HEK293T (cell line): Measurements from ENCODE around the gene AEBP2.

ENCODE experiments used
- CTCF ChIA-PET: fragments of 350-600 bp; formaldehyde crosslinking; extraction: SDS; loops from one replicate; lab custom pipeline; 2021; ENCODE audit warnings: antibody characterized with exemption, inconsistent platforms; lab: Yijun Ruan, JAX
- POLR2A ChIA-PET: fragments of 350-600 bp; formaldehyde crosslinking; extraction: SDS; loops from one replicate; lab custom pipeline; 2020; ENCODE audit warnings: antibody characterized with exemption, inconsistent platforms; lab: Yijun Ruan, JAX
- DNase-seq: peaks from one replicate; pipeline ENCODE4 v3.0.0; 2012; ENCODE audit warnings: mixed read lengths; ENCODE audit errors: extremely low spot score
- ARNT ChIP-seq: fragments of 450-650 bp; IDR thresholded peaks from 2 replicates; pipeline ENCODE4 v1.6.1; 2017; ENCODE audit warnings: mild to moderate bottlenecking
- BHLHE40 ChIP-seq: fragments of 450-650 bp; IDR thresholded peaks from 2 replicates; pipeline ENCODE4 v1.6.1; 2016; ENCODE audit warnings: mild to moderate bottlenecking, moderate library complexity, borderline replicate concordance
- CTBP1 ChIP-seq: fragments of 450-650 bp; IDR thresholded peaks from 2 replicates; pipeline ENCODE4 v1.6.1; 2016; ENCODE audit warnings: borderline replicate concordance
- ELF4 ChIP-seq: fragments of 450-650 bp; IDR thresholded peaks from 2 replicates; pipeline ENCODE4 v1.6.1; 2017; ENCODE audit warnings: antibody characterized with exemption
- FOXA1 ChIP-seq: fragments of 450-650 bp; IDR thresholded peaks from 2 replicates; pipeline ENCODE4 v1.6.1; 2016; ENCODE audit warnings: mild to moderate bottlenecking
- FOXK2 ChIP-seq: fragments of 450-650 bp; IDR thresholded peaks from 2 replicates; pipeline ENCODE4 v1.6.1; 2016; ENCODE audit warnings: mild to moderate bottlenecking
- FOXM1 ChIP-seq: fragments of 450-650 bp; IDR thresholded peaks from 2 replicates; pipeline ENCODE4 v1.6.1; 2017; ENCODE audit warnings: mild to moderate bottlenecking, borderline replicate concordance
- HDGF ChIP-seq: fragments of 450-650 bp; IDR thresholded peaks from 2 replicates; pipeline ENCODE4 v1.6.1; 2017; ENCODE audit warnings: antibody characterized with exemption, borderline replicate concordance
- L3MBTL2 ChIP-seq: fragments of 450-650 bp; conservative IDR thresholded peaks from 2 replicates; pipeline ENCODE4 v1.6.1; 2016; ENCODE audit warnings: mild to moderate bottlenecking
- LEF1 ChIP-seq: fragments of 450-650 bp; IDR thresholded peaks from 2 replicates; pipeline ENCODE4 v1.6.1; 2017; ENCODE audit warnings: mild to moderate bottlenecking, borderline replicate concordance
- NFRKB ChIP-seq: fragments of 450-650 bp; IDR thresholded peaks from 2 replicates; pipeline ENCODE4 v1.6.1; 2016; ENCODE audit warnings: mild to moderate bottlenecking, moderate library complexity
- PKNOX1 ChIP-seq: fragments of 450-650 bp; IDR thresholded peaks from 2 replicates; pipeline ENCODE4 v1.6.1; 2016
- SP1 ChIP-seq: fragments of 450-650 bp; IDR thresholded peaks from 2 replicates; pipeline ENCODE4 v1.6.1; 2017
- SUZ12 ChIP-seq: fragments of 450-650 bp; IDR thresholded peaks from 2 replicates; pipeline ENCODE4 v1.6.1; 2016; ENCODE audit warnings: mild to moderate bottlenecking
- TARDBP ChIP-seq: fragments of 450-650 bp; IDR thresholded peaks from 2 replicates; pipeline ENCODE4 v1.6.1; 2016
- ZNF384 ChIP-seq: fragments of 450-650 bp; IDR thresholded peaks from 2 replicates; pipeline ENCODE4 v1.6.1; 2016

Gene AEBP2

GRCh38 chr12:19510461-19510860 lies 71.2 kb downstream of the AEBP2 start:
- no peak for TF ChIP-seq NFRKB
- TF ChIP-seq L3MBTL2: no peak
- TF ChIP-seq BHLHE40: no peak
- TF ChIP-seq FOXM1: no peak
- no peak for TF ChIP-seq FOXK2
- TF ChIP-seq ELF4: no peak
- TF ChIP-seq ARNT: no peak
- TF ChIP-seq LEF1: no peak
- no peak for TF ChIP-seq HDGF
- no peak for TF ChIP-seq SUZ12
- no peak for TF ChIP-seq PKNOX1
- TF ChIP-seq FOXA1: no peak
- no peak for TF ChIP-seq SP1
- TF ChIP-seq TARDBP: no peak
- no peak for TF ChIP-seq CTBP1
- no peak for TF ChIP-seq ZNF384
- ChIA-PET CTCF (no interaction called here), POLR2A (no interaction called here)
- no peak for DNase-seq

GRCh38 chr12:19515179-19515578 lies 75.9 kb downstream of the AEBP2 start:
- TF ChIP-seq L3MBTL2: no peak
- TF ChIP-seq CTBP1: no peak
- no peak for TF ChIP-seq BHLHE40
- TF ChIP-seq FOXK2: no peak
- ChIA-PET POLR2A (no interaction called here), CTCF (interaction anchor here (0.7 kb wide), 1 partner anchor 12 kb away, joined by 3 read pairs; no protein-coding TSS in a partner anchor)
- no peak for DNase-seq

GRCh38 chr12:19517583-19517982 lies 78.3 kb downstream of the AEBP2 start:
- TF ChIP-seq FOXK2: no peak
- no peak for TF ChIP-seq LEF1
- DNase-seq: no peak
- CTCF ChIA-PET: no interaction called here
- POLR2A ChIA-PET: no interaction called here

GRCh38 chr12:19518209-19518608 lies 78.9 kb downstream of the AEBP2 start:
- CTCF ChIA-PET: no interaction called here
- no peak for DNase-seq
- POLR2A ChIA-PET: no interaction called here
- TF ChIP-seq LEF1: no peak
- no peak for TF ChIP-seq ZNF384
- TF ChIP-seq SUZ12: no peak
- TF ChIP-seq FOXK2: no peak
- no peak for TF ChIP-seq PKNOX1
- TF ChIP-seq TARDBP: no peak
- no peak for TF ChIP-seq FOXM1
- no peak for TF ChIP-seq CTBP1
- no peak for TF ChIP-seq L3MBTL2
- TF ChIP-seq ARNT: no peak
- TF ChIP-seq FOXA1: no peak
- no peak for TF ChIP-seq ELF4
- no peak for TF ChIP-seq SP1
- TF ChIP-seq NFRKB: no peak
- TF ChIP-seq HDGF: no peak
- no peak for TF ChIP-seq BHLHE40

- POLR2A ChIA-PET: no interaction called here
- CTCF ChIA-PET: interaction anchor here (0.7 kb wide), 1 partner anchor 18 kb away, joined by 3 read pairs; no protein-coding TSS in a partner anchor
Measured at GRCh38 chr12:19520646-19521415, 81.5 kb downstream of the AEBP2 start.

GRCh38 chr12:19525274-19525673 lies 86.0 kb downstream of the AEBP2 start:
- ChIA-PET CTCF (no interaction called here), POLR2A (no interaction called here)

More at GRCh38 chr12:19520646-19521415, 81.5 kb downstream of the AEBP2 start:
- TF ChIP-seq PKNOX1: no peak
- TF ChIP-seq NFRKB: no peak
- no peak for TF ChIP-seq FOXA1
- no peak for TF ChIP-seq BHLHE40
- TF ChIP-seq ZNF384: no peak
- TF ChIP-seq CTBP1: no peak
- no peak for TF ChIP-seq HDGF
- TF ChIP-seq ELF4: no peak
- no peak for TF ChIP-seq TARDBP
- no peak for TF ChIP-seq SUZ12
- no peak for TF ChIP-seq SP1
- no peak for TF ChIP-seq L3MBTL2
- TF ChIP-seq ARNT: no peak
- no peak for TF ChIP-seq LEF1
- TF ChIP-seq FOXK2: no peak
- no peak for TF ChIP-seq FOXM1
- DNase-seq: no peak

More at GRCh38 chr12:19525274-19525673, 86.0 kb downstream of the AEBP2 start:
- TF ChIP-seq FOXM1 (no peak), FOXA1 (no peak), HDGF (no peak), L3MBTL2 (no peak), SUZ12 (no peak), PKNOX1 (no peak), CTBP1 (no peak), BHLHE40 (no peak), TARDBP (no peak), LEF1 (no peak), ZNF384 (no peak), ELF4 (no peak)
- no peak for DNase-seq
